ENCODE results near the gene GPR4.
"Not testable (repeated sequence)": the region's sequence is repeated elsewhere in the genome, so short reads cannot be mapped to it uniquely, and the experiment has no call there.

GPR4 gene

GRCh38 chr19:45621976-45622503 is 20.0 kb upstream of the GPR4 start:
- DNase-seq (ENCODE audit: low spot score), result no peak

GRCh38 chr19:45621389-45621788 is 19.4 kb upstream of the GPR4 start:
- DNase-seq (ENCODE audit: low spot score), result no peak

GRCh38 chr19:45616704-45617017 is 14.6 kb upstream of the GPR4 start:
- no peak for DNase-seq (ENCODE audit: low spot score)

GRCh38 chr19:45615795-45616703 is 14.0 kb upstream of the GPR4 start:
- peak; percentile 94 for DNase-seq (ENCODE audit: low spot score)

GRCh38 chr19:45615056-45615455 is 13.0 kb upstream of the GPR4 start:
- DNase-seq (ENCODE audit: low spot score), result not testable (repeated sequence)

GRCh38 chr19:45613926-45614725 is 12.1 kb upstream of the GPR4 start:
- DNase-seq (ENCODE audit: low spot score), result peak; percentile 71

GRCh38 chr19:45608948-45609347 is 6.9 kb upstream of the GPR4 start:
- no peak for DNase-seq (ENCODE audit: low spot score)

GRCh38 chr19:45607071-45608029 is 5.3 kb upstream of the GPR4 start:
- DNase-seq (ENCODE audit: low spot score), result peak; percentile 64

GRCh38 chr19:45601115-45601514 is 897 bp downstream of the GPR4 start:
- peak; percentile 78 for DNase-seq (ENCODE audit: low spot score)

- DNase-seq (ENCODE audit: low spot score), result no peak
These were observed 1.6 kb downstream of the GPR4 start for GRCh38 chr19:45600340-45600885.

GRCh38 chr19:45599286-45599685 is 2.7 kb downstream of the GPR4 start:
- DNase-seq (ENCODE audit: low spot score), result no peak

GRCh38 chr19:45598267-45599001 is 3.6 kb downstream of the GPR4 start:
- DNase-seq (ENCODE audit: low spot score), result peak; percentile 88

GRCh38 chr19:45597425-45598111 is 4.4 kb downstream of the GPR4 start:
- DNase-seq (ENCODE audit: low spot score), result no peak

- no peak for DNase-seq (ENCODE audit: low spot score)
These were observed 6.2 kb downstream of the GPR4 start for GRCh38 chr19:45595814-45596213.

- no peak for DNase-seq (ENCODE audit: low spot score)
These were observed 8.5 kb downstream of the GPR4 start for GRCh38 chr19:45593520-45593919.

- peak; percentile 91 for DNase-seq (ENCODE audit: low spot score)
These were observed 9.6 kb downstream of the GPR4 start for GRCh38 chr19:45592366-45592765.

- no peak for DNase-seq (ENCODE audit: low spot score)
These were observed 10.4 kb downstream of the GPR4 start for GRCh38 chr19:45591638-45592005.

- DNase-seq (ENCODE audit: low spot score), result no peak
These were observed 10.9 kb downstream of the GPR4 start for GRCh38 chr19:45591004-45591637.

- no peak for DNase-seq (ENCODE audit: low spot score)
These were observed 11.6 kb downstream of the GPR4 start for GRCh38 chr19:45590300-45591003.

Measured in kidney capillary endothelial cell (primary cell).